ENCODE measurements around the gene LMNA.

DNA sequence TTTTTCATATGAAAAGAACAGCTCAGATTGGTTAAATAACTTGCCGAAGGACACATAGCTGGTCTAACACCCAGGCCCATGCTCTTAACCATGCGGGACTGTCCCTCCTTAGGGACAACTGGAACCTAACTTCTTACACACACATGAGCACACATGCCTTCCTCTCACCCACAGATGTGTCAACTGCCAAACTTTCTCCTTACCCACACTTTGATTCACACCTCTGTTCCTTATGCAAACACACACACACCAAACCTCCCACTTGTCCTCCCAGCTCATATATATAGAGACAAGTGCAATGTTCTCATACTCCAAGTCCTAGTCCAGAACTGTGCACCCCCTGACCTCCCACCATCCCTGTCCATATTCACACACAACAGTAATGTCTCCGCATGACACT, 49.3 kb upstream of the LMNA start:
- TF ChIP-seq POLR2A (IDR thresholded peaks at IDR 0.05): no peak
- TF ChIP-seq, protein P1, sequence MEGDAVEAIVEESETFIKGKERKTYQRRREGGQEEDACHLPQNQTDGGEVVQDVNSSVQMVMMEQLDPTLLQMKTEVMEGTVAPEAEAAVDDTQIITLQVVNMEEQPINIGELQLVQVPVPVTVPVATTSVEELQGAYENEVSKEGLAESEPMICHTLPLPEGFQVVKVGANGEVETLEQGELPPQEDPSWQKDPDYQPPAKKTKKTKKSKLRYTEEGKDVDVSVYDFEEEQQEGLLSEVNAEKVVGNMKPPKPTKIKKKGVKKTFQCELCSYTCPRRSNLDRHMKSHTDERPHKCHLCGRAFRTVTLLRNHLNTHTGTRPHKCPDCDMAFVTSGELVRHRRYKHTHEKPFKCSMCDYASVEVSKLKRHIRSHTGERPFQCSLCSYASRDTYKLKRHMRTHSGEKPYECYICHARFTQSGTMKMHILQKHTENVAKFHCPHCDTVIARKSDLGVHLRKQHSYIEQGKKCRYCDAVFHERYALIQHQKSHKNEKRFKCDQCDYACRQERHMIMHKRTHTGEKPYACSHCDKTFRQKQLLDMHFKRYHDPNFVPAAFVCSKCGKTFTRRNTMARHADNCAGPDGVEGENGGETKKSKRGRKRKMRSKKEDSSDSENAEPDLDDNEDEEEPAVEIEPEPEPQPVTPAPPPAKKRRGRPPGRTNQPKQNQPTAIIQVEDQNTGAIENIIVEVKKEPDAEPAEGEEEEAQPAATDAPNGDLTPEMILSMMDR (IDR thresholded peaks at IDR 0.05): no peak

Data from right lobe of liver (tissue), 4 donors.